ENCODE results near the gene KRTAP4-4. TPM values are rescaled to one million over a fixed set of nuclear protein-coding genes. Genes with fewer than 3 reads are reported as not detected.
"Not testable (repeated sequence)": the region's sequence is repeated elsewhere in the genome, so short reads cannot be mapped to it uniquely, and the experiment has no call there.

Gene KRTAP4-4
- total RNA-seq, 2 experiments from 2014 or later = not detected

- no peak for TF ChIP-seq CTCF (IDR thresholded peaks at IDR 0.05)
- peaks cover 2% of the 10 kb centered on the region for H3K4me1 Mint-ChIP-seq (ENCODE audit: low read depth)
- no peak for ATAC-seq
- intact Hi-C loops (cut with micrococcal nuclease) = no loop called here
- no peak overlapping the region for H3K4me3 Mint-ChIP-seq
- DNase-seq = no peak
- CTCF ChIA-PET = no interaction called here
- no peaks in the 10 kb centered on the region for H3K9me3 Mint-ChIP-seq
- no peak overlapping the region for H3K27ac Mint-ChIP-seq
- no peaks in the 10 kb centered on the region for H3K27me3 Mint-ChIP-seq
- H3K36me3 Mint-ChIP-seq (ENCODE audit: low read depth) = no peaks in the 10 kb centered on the region
- POLR2A ChIA-PET = interaction anchor here (0.6 to 0.7 kb wide), 2 partner anchors 23 to 343 kb away, joined by 3 read pairs; no protein-coding TSS in a partner anchor
Observed at GRCh38 chr17:41163828-41164227, 3.3 kb upstream of the KRTAP4-4 start.

DNA sequence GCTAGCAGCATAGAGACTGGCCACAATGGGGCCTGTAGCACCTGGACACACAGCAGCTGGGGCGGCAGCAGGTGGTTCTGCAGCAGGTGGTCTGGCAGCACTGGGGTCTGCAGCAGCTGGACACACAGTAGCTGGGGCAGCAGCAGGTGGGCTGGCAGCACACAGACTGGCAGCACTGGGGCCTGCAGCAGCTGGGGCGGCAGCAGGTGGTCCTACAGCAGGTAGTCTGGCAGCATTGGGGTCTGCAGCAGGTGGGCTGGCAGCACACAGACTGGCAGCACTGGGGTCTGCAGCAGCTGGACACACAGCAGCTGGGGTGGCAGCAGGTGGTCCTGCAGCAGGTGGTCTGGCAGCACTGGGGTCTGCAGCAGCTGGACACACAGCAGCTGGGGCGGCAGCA, 358 bp downstream of the KRTAP4-4 start:
- CTCF ChIA-PET; POLR2A ChIA-PET; H3K27ac Mint-ChIP-seq; H3K4me3 Mint-ChIP-seq; H3K9me3 Mint-ChIP-seq; H3K36me3 Mint-ChIP-seq (ENCODE audit: low read depth); DNase-seq; H3K4me1 Mint-ChIP-seq (ENCODE audit: low read depth); intact Hi-C loops (cut with micrococcal nuclease); ATAC-seq; H3K27me3 Mint-ChIP-seq: not testable (repeated sequence)

DNA sequence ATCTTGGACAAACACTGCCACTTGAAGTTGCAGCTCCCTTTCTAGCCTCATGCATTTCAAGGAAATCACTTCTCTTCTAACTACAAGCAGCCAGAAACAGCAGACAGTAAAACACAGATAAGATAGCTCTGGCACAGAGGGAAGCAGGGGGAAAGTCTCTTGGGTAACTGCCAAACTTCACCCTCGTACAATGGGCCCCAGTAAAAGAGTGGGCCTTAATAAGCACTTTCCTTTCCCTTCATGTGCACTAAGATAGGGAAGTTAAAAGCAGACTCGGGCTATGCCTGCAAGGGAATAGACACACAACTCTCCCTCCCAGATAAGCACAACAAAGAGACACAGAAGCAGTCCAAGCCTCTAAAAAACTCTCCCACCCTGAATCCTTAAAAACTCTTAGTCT, 6.7 kb downstream of the KRTAP4-4 start:
- CTCF ChIA-PET = no interaction called here
- POLR2A ChIA-PET = no interaction called here
- no peak for DNase-seq
- peaks cover 4% of the 10 kb centered on the region for H3K27me3 Mint-ChIP-seq
- no peaks in the 10 kb centered on the region for H3K36me3 Mint-ChIP-seq (ENCODE audit: low read depth)
- no peak for ATAC-seq
- H3K27ac Mint-ChIP-seq = no peak overlapping the region
- no peak for TF ChIP-seq CTCF (IDR thresholded peaks at IDR 0.05)
- no peaks in the 10 kb centered on the region for H3K4me1 Mint-ChIP-seq (ENCODE audit: low read depth)
- H3K4me3 Mint-ChIP-seq = no peak overlapping the region
- H3K9me3 Mint-ChIP-seq = no peaks in the 10 kb centered on the region
- intact Hi-C loops (cut with micrococcal nuclease) = no loop called here

DNA sequence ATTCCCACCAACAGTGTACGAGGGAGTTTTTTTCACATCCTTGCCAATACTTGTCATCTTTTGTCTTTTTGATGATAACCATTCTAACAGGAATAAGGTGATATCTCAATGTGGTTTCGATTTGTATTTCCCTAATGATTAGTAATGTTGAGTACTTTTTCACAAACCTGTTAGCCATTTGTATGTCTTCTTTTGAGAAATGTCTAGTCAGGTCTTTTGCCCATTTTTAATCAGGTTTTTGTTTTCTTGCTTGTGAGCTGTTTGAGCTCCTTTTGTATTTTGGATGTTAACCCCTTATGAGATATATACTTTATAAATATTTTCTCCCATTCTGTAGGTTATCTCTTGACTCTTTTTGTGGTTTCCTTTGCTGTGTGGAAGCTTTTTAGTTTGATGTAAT, 9.0 kb downstream of the KRTAP4-4 start:
- no peaks in the 10 kb centered on the region for H3K4me1 Mint-ChIP-seq (ENCODE audit: low read depth)
- intact Hi-C loops (cut with micrococcal nuclease) = no loop called here
- no peak overlapping the region for H3K27ac Mint-ChIP-seq
- no peaks in the 10 kb centered on the region for H3K9me3 Mint-ChIP-seq
- ChIA-PET POLR2A (no interaction called here), CTCF (no interaction called here)
- no peak for TF ChIP-seq CTCF (IDR thresholded peaks at IDR 0.05)
- H3K27me3 Mint-ChIP-seq = peaks cover 2% of the 10 kb centered on the region
- no peak overlapping the region for H3K4me3 Mint-ChIP-seq
- ATAC-seq (no peak), DNase-seq (no peak)
- no peaks in the 10 kb centered on the region for H3K36me3 Mint-ChIP-seq (ENCODE audit: low read depth)

- ChIA-PET CTCF (no interaction called here), POLR2A (no interaction called here)
- H3K36me3 Mint-ChIP-seq (ENCODE audit: low read depth) = no peaks in the 10 kb centered on the region
- ATAC-seq = no peak
- H3K27me3 Mint-ChIP-seq = peaks cover 2% of the 10 kb centered on the region
- no peaks in the 10 kb centered on the region for H3K9me3 Mint-ChIP-seq
- no peak overlapping the region for H3K4me3 Mint-ChIP-seq
- no peak for TF ChIP-seq CTCF (IDR thresholded peaks at IDR 0.05)
- H3K4me1 Mint-ChIP-seq (ENCODE audit: low read depth) = no peaks in the 10 kb centered on the region
- H3K27ac Mint-ChIP-seq = no peak overlapping the region
- intact Hi-C loops (cut with micrococcal nuclease) = no loop called here
- DNase-seq = no peak
Observed at GRCh38 chr17:41150026-41150425, 10.5 kb downstream of the KRTAP4-4 start.

- Mint-ChIP-seq H3K9me3 (no peaks in the 10 kb centered on the region), H3K4me1 (ENCODE audit: low read depth) (no peaks in the 10 kb centered on the region), H3K27me3 (peaks cover 2% of the 10 kb centered on the region), H3K36me3 (ENCODE audit: low read depth) (no peaks in the 10 kb centered on the region), H3K4me3 (no peak within 1 kb of the TSS), H3K27ac (no peak within 1 kb of the TSS)
- CTCF ChIA-PET = no interaction called here
- no peak for TF ChIP-seq CTCF (IDR thresholded peaks at IDR 0.05)
- intact Hi-C loops (cut with micrococcal nuclease) = no loop called here
- ATAC-seq = no peak
- DNase-seq = no peak
- POLR2A ChIA-PET = no interaction called here
Observed at GRCh38 chr17:41149652-41149985, 10.9 kb downstream of the KRTAP4-4 start, which contains the start of gene KRTAP4-5. TSS of gene KRTAP4-5 (minus strand) at chr17:41149825. CDS start at chr17:41149767, 58 bp downstream.

- H3K4me1 Mint-ChIP-seq (ENCODE audit: low read depth); H3K27ac Mint-ChIP-seq; H3K27me3 Mint-ChIP-seq; POLR2A ChIA-PET; H3K9me3 Mint-ChIP-seq; H3K4me3 Mint-ChIP-seq; H3K36me3 Mint-ChIP-seq (ENCODE audit: low read depth); ATAC-seq; DNase-seq; intact Hi-C loops (cut with micrococcal nuclease); CTCF ChIA-PET: not testable (repeated sequence)
Observed at GRCh38 chr17:41148971-41149651, 11.4 kb downstream of the KRTAP4-4 start.

Measured in activated CD8-positive, alpha-beta T cell treated with anti-CD3 and anti-CD28 coated beads for 36 hours (primary cell).